DND-41 (cell line): ENCODE measurements around the gene RAB6B.

Source experiments
- CTCF ChIP-seq: IDR thresholded peaks from 2 replicates; pipeline ENCODE4 v1.5.1; 2012; ENCODE audit warnings: borderline replicate concordance, low read length, moderate library complexity, mild to moderate bottlenecking; ENCODE audit not compliant: poor library complexity, severe bottlenecking; ENCODE audit errors: extremely low read depth
- EZH2 ChIP-seq: IDR thresholded peaks from 3 replicates; pipeline ENCODE4 v1.6.1; 2012; ENCODE audit warnings: borderline replicate concordance, low read depth, mild to moderate bottlenecking, moderate library complexity, low read length, inconsistent platforms; ENCODE audit not compliant: severe bottlenecking

GRCh38 chr3:133804896-133805295 lies 90.8 kb downstream of the RAB6B start:
- TF ChIP-seq CTCF: no peak
- TF ChIP-seq EZH2: no peak
